Right lobe of liver (tissue), 4 donors: ENCODE data around the gene ATP2B3.

Experiments used
- POLR2A ChIP-seq: fragments of 450-650 bp; IDR thresholded peaks from one replicate; pipeline ENCODE4 v1.6.1; 2017; ENCODE audit warnings: antibody characterized with exemption, mild to moderate bottlenecking
- TF ChIP-seq, protein P1 (sequence below), 4 donors: fragments of 200-600 bp in 3 of 4; fragments of 450-650 bp in 1 of 4; IDR thresholded peaks; one replicate each; pipeline versions ENCODE4 v1.5.1 to v1.8.0; 2016 to 2022; ENCODE audit warnings: antibody characterized with exemption in 4 of 4, mild to moderate bottlenecking in 2 of 4
- donor health status: DM: no; HTN: no; CAD: no.
- donor health status: DM: no; HTN: no; CAD: no.
- donor health status: DM: no; HTN: yes; CAD: no.

GRCh38 chrX:153596981-153597750 lies 79.7 kb downstream of the ATP2B3 start:
- TF ChIP-seq POLR2A: no peak
- TF ChIP-seq, protein P1, sequence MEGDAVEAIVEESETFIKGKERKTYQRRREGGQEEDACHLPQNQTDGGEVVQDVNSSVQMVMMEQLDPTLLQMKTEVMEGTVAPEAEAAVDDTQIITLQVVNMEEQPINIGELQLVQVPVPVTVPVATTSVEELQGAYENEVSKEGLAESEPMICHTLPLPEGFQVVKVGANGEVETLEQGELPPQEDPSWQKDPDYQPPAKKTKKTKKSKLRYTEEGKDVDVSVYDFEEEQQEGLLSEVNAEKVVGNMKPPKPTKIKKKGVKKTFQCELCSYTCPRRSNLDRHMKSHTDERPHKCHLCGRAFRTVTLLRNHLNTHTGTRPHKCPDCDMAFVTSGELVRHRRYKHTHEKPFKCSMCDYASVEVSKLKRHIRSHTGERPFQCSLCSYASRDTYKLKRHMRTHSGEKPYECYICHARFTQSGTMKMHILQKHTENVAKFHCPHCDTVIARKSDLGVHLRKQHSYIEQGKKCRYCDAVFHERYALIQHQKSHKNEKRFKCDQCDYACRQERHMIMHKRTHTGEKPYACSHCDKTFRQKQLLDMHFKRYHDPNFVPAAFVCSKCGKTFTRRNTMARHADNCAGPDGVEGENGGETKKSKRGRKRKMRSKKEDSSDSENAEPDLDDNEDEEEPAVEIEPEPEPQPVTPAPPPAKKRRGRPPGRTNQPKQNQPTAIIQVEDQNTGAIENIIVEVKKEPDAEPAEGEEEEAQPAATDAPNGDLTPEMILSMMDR (IDR thresholded peaks at IDR 0.05): no peak
